Measurements from ENCODE around the gene TMEM150B.

Gene TMEM150B

DNA sequence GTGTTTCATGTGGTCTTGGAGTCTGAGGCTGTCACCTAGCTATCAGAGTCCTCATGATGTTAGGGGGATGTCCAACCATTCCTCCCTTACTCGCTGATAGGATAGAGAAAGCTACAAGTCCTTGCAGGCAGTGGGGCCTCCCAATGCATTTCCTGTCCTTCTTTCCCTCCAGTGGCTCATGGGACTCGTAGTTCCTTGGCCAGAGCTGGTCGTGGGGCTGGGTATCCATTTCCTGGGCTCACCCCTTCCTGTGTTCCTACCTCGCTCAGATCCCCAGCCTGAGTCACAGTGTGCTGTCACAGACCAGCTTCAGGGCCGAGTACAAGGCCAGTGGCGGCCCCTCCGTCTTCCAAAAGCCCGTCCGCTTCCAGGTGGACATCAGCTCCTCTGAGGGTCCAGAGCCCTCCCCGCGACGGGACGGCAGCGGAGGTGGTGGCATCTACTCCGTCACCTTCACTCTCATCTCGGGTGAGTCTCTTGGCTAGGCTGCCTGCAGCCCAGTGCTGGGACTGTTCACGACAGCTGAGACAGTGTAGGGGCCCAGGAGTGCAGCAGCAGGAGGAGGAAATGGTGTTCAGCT is 19.1 kb downstream of the TMEM150B start:
- DNase-seq (ENCODE audit: low read depth in 2 of 2) = no peak

DNA sequence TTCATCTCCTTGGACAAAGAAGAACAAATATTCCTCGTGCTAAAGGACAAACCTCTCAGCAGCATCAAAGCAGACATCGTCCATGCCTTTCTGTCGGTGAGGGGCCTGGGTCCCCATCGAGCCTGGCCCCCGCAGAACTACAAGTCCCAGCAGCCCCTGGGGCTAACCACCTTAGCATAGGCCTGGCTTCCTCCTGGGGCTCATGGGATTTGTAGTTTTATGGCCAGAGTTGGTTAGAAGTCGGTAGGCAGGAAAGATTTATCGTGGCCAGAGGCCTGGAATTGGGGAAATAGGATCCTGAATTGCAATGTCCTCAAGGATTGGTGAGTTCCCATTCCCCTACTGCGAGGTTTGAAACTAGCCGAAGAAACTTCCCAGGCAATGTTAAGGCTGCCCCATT is 19.6 kb downstream of the TMEM150B start:
- peak in 1 of 2 donors; percentile 20 for DNase-seq (ENCODE audit: low read depth in 2 of 2)

DNA sequence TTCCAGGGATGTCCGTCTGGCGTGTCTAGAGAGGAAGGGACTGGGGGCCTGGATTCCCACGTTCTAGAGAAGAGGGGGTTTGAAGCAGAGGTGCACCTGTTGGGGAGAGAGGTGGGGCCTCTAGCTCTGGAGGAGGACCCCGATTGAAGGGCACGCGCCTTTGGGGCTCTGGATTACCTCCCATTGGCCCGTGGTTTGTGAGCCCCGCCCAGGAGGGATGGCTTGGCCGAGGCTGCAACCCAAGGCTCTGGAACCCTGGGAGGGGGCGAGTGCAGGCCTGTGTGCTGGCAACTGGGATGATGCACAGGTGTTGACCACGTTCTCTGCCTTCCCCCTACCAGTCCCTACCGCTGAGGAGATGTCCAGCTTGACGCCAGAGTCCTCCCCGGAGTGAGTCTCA is 20.2 kb downstream of the TMEM150B start:
- no peak for DNase-seq (ENCODE audit: low read depth in 2 of 2)

DNA sequence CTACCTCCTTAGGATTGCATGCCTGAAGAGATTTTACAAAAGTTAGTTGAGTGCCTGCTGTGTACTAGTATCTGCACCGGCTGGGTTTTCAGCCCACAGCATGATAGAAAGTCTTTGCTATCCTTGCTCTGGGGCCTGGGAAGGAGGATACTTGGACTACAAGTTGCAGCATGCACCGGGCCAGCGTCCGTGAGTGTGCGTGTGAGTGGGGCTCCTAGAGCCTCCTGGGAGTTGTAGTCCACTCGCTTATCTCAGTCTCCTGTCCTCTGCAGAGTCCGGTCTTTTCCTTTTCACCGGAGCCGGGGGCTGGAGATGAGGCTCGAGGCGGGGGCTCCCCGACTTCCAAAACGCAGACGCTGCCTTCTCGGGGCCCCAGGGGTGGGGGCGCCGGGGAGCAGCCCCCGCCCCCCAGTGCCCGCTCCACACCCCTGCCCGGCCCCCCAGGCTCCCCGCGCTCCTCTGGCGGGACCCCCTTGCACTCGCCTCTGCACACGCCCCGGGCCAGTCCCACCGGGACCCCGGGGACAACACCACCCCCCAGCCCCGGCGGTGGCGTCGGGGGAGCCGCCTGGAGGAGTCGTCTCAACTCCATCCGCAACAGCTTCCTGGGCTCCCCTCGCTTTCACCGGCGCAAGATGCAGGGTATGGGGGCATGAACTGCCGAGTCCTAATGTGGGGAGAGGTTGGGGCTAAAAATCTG is 20.7 kb downstream of the TMEM150B start:
- no peak for DNase-seq (ENCODE audit: low read depth in 2 of 2)

DNA sequence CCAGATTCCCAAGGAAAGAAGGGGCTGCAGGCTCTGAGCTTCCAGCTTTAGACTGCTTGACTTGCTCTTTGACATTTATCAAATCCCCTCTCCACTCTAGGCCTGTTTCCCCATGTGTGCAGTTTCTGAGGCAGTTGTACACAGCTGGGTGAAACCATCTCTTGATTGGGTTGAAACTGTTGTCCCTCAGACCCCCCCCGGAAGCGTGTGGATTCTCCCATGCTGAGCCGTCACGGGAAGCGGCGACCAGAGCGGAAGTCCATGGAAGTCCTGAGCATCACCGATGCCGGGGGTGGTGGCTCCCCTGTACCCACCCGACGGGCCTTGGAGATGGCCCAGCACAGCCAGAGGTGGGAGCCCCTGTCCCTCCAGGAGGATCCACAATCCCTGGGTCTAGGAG is 21.7 kb downstream of the TMEM150B start:
- DNase-seq (ENCODE audit: low read depth in 2 of 2) = no peak

DNA sequence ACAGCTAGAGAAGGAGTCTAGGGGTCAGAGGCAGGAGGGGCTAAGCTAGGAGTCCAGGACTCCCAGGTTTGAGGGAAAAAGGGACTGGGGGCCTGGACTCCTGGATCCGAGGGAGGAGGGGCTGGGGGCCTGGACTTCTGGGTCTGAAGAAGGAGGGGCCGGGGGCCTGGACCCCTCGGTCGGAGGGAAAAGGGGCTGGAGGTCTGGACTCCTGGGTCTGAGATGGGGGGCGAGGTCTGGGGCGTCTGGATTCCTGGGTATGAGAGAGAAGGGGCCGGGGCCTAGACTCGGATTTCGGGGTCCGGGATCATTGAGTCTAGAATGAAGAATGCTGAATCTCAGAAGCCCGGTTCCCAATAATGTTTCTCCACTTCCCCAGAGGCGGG is 22.8 kb downstream of the TMEM150B start:
- DNase-seq (ENCODE audit: low read depth in 2 of 2) = no peak

DNA sequence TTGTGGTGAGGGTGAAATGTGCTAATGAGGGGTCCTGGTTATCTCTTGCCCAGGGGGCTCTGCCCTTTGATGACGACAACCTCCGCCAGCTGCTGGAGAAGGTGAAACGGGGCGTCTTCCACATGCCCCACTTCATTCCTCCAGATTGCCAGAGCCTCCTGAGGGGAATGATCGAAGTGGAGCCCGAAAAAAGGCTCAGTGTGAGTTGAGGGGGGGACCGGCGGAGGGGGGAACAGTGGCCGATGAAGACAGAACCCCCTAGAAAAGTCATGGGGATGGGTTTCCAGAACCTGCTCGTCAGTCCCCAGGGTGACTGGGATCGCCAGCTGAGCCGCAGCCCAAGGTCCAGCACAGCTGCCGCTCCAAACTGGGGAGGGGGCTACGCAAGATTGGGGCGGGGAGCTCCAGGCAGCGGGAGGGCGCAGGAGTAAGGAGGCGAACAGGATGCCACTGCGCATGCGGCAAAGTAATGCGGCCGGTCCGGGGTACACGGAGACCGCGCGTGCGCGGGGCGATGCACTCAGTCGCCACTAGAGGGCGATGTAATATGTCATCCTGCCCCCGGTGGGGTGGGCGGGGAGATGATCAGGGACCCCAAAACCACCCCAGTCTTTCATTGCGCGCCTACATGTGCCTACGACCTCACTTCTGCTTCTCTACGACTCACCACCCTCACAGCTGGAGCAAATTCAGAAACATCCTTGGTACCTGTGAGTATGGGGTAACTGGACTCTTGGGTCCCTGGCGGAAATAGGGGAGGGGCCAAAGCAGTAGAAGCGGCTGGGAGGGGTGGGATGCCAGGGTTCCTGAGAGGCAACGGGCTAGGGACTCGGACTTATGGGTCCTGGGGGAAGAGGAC is 23.5 kb downstream of the TMEM150B start:
- DNase-seq (ENCODE audit: low read depth in 2 of 2) = peak; percentile 91 to 97

DNA sequence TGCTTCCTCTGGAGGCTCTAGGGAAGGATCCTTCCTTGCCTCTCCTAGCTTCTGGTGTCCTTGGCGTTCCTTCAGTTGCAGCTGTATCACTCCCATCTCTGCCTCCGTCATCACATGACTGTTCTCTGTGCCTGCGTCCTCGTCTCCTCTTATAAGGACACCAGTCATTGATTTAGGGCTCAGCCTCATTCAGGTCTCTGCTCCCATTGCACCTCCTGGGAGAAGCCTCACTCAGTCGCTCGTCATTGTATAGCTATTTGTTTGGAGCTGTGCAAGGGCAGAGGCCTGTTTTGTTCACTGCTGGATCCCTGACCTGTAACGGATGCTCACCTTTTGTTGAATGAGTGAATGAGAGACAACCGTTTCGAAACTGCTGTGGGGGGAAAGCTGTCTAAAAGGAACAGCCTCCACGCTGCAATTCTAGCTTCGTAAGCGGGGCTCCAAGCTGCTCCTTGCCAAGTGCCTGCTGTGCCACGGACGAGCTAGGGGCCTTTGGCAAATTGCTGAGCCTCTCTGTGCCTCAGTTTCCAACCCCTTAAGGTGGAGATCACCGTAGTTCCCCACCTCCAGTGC is 24.2 kb downstream of the TMEM150B start:
- no peak for DNase-seq (ENCODE audit: low read depth in 2 of 2)

DNA sequence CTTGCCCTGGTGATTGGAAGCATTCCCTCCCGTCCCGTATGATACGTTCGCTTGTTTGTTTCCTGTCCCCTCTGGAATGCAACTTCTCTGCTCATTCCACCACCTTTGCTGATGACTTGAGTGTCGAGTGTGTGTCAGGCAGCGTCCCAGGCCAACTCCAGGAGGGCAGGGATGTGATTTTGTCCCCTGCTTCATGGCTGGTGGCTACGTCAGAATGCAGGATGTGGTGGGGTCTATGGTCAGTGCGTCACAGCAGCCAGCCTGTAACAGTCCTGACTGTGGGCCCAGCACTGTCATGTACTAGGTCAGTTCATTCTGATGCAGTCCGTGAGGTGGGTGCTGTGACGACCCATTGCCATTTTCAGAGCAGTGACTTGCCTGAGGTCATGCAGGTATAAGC is 25.1 kb downstream of the TMEM150B start:
- no peak for DNase-seq (ENCODE audit: low read depth in 2 of 2)

DNA sequence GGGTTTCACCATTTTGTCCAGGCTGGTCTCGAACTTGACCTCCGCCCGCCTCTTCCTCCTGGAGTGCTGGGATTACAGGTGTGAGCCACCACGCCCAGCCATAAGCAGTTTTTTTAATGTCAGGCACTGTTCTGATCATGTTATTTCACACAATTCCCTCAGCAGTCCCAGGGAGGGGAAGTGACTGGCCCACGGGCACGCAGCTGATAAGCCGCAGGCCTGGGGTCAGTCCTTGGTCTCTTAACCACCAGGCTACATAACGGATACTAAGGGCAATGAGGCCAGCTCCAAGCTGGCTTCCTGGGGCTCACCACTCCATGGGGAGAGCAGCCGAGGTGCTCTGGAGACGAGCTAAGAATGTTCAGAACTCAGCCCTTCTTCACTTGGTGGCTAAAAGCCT is 27.9 kb downstream of the TMEM150B start:
- DNase-seq (ENCODE audit: low read depth in 2 of 2) = no peak

DNA sequence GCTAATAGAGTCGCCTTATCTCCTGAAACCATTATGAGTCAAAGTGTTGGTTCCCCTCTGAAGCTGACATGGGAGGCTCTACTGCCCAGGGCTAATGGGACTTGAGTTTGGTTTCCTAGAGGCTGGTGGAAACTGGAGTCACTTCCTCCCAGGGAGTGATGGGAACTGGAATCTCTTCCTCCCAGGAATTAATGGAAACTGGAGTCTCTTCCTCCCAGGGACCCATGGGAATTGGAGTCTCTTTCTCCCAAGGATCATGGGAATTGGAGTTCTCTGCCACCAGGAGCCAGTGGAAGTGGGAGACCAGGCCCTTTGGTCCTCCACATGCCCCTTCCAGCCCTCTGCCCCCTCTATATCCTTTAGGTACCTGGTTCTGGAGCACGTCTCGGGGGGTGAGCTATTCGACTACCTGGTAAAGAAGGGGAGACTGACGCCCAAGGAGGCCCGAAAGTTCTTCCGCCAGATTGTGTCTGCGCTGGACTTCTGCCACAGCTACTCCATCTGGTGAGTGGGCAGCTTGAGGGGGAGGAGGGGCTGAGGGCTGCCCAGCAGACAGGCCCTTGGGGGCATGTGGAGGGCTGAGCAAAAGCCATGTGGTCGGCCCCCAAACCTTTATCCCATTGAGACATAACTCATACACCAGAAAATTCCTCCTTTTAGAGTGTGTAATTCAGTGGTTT is 35.9 kb downstream of the TMEM150B start:
- no peak for DNase-seq (ENCODE audit: low read depth in 2 of 2)

DNA sequence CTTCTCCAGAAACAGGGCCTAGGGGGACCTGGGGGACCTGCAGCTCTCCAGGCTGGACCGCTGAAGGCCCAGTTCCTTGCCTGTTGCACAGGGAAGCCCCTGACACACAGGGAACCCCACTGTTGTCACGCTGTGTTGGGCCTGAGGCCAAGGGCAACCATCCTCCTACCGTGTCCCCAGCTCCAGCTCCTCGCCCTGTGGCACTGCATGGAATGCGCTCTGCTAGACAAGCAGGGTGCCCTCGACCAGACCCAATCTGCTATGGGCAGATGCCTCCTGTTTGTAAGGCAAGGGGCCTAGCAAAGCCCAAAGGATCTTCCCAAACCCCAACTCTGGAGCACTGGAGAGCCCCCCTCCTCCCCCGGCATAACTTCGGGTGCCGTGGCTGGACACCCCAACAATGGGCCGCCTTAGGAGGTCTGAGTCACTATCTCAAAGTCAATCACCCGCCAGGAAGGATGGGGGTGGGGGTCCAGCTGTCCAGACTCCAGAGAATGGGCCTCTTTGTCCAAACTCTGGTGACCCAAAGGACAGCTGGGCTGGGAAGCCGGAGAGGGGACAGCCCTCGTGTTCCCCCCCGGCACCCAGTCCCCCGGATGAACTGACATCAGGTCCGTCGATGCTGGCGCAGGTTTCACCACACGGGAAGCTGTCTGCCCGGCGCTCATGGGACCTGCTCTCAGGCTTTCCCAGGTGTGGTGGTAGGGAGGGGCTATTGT is 37.6 kb downstream of the TMEM150B start:
- DNase-seq (ENCODE audit: low read depth in 2 of 2) = no peak

DNA sequence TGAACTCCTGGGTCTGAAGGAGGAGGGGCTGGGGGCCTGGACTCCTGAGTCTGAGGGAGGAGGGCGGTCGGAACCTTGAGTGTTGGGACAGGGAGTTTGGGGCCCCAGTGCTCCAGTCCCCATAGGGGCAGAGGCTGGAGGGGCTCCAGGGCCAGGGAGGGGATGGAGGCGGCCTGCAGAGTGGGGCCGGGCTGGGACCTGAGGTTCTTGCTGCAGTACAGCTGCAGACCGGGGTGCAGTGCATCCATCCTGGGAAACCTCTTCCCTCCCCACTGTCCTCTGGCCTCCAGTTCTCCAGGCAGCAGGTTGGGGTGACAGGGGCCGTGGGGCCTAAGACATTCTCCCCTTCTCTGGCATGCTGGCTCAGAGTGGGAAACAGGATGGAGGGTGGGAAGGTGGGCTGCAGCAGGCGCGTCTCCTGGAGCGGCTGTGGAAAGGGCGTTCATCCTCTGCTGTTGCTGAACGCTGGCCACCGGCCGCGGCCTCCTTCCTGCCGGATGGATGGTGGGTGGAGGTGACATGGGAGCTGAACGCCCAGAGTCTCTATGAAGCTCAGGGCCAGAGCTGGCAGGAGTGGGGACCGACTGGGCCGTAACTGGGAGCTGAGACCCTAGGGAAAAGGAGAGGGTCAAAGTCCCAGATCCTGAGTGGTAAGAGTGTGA is 39.8 kb downstream of the TMEM150B start:
- no peak for DNase-seq (ENCODE audit: low read depth in 2 of 2)

DNA sequence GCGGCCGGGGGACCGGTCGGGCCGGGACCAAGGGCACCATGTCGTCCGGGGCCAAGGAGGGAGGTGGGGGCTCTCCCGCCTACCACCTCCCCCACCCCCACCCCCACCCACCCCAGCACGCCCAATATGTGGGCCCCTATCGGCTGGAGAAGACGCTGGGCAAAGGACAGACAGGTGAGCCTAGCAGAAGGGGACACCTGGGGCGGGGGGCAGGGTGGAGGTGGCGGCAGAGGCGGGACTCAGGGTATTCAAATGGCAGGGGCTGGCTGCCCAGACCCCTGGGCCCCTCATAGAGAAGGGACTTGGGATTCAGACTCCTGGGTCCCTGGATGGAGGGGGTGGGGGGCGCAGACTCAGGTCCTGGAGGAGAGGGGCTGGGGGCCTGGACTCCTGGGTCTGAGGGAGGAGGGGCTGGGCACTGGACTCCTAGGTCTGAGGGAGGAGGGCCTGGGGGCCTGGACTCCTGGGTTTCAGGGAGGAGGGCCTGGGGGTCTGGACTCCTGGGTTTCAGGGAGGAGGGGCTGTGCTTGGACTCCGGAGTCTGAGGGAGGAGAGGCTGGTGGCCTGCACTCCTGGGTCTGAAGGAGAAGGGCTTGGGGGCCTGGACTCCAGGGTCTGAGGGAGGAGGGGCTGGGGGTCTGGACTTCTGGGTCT is 40.6 kb downstream of the TMEM150B start:
- no peak for DNase-seq (ENCODE audit: low read depth in 2 of 2)

DNA sequence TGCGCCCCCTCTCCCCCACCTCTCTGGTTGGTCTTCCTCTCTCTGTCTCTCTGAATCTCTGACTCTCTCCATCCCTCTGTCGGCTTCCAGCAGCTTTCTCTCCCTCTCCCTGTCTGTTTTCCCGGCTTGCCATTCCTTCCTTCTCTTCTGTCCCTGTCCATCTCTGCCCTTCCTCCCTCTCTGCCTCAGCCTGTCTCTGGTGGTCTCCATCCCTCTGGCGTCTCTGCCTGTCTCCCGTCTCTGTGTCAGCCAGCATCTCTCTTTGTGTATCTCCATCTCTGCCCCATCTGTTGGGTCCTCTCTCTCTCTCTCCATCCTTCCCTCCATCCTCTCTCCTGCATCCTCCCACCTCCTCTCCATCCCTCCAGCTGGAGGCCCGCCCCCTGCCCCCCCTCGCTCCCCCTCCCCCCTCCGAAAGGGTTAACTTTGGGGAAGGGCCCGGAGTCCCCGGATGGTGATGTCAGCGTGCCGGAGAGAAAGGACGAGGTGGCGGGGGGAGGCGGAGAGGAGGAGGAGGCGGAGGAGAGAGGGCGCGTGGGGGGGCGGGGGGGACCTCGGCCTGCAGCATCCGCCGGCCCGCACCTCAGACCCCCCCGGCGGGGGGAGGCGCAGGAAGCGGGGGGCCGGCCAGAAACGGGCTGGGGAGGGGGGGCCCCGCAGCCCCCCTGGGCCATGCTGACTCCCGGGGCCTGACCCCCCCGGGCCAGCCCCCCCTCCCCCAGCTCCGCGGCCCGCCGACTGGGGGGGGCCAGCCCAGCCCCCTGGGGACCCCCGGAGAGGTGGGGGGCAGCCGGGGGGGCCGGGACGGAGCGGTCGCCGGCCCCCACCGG is 41.4 kb downstream of the TMEM150B start, which contains the start of gene BRSK1:
BRSK1 (plus strand) TSS at position 450 of the 830 bp plus-strand sequence. CDS start 446 bp downstream, outside the sequence.
- peak; percentile 16 to 21 for DNase-seq (ENCODE audit: low read depth in 2 of 2)

DNA sequence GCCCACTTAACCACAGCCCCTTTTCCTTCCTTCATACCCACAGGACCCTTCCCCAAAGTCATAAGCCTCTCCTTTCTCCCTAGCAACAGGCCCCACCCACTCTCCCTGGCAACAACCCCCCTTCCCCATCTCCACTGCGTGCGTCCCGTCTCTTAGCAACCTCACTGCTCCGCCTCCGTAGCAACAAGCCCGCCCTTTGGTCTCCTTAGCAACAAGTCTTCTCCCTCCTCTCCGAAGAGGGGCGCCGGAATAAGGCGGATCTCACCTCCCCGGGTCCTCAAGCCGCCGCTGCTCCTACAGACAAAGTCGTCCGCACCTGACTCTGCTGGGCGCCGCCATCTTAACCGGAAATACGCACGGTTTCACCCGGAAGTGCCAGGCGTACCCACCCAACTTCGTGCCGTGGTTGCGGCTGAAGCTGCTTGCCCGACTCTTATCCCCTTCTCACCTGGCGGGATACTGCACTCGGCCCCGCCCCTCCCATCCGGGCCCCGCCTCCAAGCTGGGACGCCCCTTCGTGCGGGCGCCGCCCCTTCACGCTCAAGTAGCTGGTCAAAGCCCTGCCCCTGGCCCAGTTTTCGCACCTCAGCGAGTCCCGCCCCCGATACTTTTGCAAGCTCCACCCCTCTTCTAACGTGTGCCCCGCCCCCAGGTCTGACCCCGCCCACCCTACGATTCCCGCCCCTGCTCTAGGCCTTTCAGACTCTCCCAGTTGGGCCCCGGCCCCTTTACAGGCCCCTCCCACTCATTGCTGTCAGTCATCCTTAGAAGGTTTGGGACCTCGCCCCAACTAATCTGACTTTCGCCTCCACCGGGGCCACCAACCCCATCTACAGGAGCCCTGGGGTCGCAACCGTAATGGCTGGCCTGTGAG is 45.1 kb downstream of the TMEM150B start, which contains the start of gene HSPBP1:
HSPBP1 (minus strand) TSS at position 341 of the 874 bp plus-strand sequence. CDS start 502 bp downstream, outside the sequence.
- DNase-seq (ENCODE audit: low read depth in 2 of 2) = peak; percentile 93 to 96

DNA sequence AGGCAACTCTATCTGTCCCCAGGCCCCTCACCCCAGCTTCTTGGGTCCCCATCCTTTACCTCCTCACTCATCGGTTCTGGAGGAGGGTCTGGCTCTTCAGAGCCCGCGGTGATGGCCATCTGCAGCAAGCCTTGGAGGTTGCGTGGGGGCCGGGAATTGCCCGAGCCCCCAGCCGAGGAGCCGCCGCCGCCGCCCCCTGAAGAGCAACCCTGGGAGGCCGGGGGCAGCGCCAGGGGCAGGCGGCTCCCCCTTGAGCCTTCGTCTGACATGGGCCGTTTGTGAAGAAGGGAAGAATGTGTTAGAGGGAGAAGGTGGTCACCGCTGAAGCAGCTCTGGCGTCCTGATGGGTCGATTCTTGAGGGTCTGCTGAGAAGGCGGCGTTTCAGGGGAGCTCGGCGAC is 45.8 kb downstream of the TMEM150B start:
- DNase-seq (ENCODE audit: low read depth in 2 of 2) = no peak

All from stimulated activated CD8-positive, alpha-beta memory T cell treated with anti-CD3 and anti-CD28 coated beads, Interleukin-2, amount 100 ng/mL, for 48 hours (primary cell).